T1000 (cell line): ENCODE results near the gene CMIP.
"Not testable (repeated sequence)": the region's sequence is repeated elsewhere in the genome, so short reads cannot be mapped to it uniquely, and the experiment has no call there.

Experiments
- DNase-seq: peaks from one replicate; lab custom pipeline; 2025; ENCODE audit warnings: mixed read lengths; lab: John Stamatoyannopoulos, UW

Gene CMIP

DNA sequence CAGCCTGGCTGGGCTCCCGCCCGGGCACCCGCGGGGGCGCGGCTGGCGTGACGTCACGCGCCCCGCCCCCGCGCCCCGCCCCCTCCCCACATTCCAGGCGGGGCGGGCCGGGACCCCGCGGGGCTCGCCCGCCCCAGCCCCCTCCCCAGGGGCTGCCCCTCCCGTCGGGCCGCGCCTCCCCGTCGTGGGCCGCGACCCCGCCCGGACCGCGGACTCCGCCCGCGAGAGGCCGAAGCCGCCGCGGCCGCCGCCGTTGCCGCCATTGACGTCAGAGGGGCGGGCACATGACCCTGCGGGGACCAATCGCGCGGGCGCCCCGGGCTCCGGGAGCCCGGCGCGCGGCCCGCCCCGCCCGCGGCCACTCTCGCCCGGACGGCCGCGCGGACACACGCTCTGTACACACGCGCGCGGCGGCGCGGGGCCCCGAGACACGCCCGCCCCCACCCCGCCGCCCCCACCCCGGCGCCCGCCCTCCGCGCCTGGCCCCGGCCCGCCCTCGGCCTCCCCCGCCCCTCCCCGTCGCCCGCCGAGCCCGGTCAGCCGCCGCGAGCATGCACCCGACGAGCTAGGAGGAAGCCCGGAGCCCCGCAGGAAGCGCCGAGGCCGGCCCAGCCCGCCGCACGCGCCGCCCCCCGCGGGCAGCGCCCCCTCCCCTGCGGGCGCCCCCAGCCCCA, at the start of gene CMIP:
CMIP (plus strand) TSS at position 361 of the 674 bp plus-strand sequence.
- peak; percentile 64 for DNase-seq

DNA sequence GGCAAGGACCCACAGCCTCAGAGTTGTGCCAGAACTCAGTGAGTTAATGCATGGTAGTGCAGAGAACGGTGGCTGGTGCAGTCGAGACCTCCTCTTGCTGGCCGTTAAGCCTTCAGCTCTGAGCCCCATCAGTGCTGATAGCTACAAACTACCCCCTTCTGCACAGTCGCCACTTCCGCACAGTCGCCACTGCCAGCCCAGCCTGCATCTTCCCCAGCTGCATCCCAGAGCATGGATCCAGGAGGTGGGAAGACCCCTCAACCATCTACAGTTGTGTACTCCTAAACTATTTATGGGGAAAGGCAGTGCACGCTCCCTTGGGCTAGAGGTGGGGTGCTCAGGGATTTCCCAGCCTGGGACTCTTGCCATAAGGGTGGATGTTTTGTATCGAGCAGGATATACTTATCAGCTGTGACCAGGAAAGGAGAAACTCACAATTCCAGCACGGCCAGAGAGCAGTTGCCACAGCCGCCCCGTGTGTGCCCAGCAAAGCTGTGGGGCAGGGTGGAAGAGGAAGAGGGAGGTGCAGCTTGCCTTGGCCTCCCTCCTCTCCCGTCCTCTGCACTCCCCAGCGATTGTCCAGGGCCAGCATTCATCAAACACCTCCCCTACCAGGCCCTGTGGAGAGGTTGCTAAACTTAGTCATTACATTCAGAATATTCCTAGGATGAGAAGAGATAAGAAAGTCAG, 49.5 kb upstream of the CMIP start:
- no peak for DNase-seq

GRCh38 chr16:81397058-81397878, 47.3 kb upstream of the CMIP start:
- no peak for DNase-seq

DNA sequence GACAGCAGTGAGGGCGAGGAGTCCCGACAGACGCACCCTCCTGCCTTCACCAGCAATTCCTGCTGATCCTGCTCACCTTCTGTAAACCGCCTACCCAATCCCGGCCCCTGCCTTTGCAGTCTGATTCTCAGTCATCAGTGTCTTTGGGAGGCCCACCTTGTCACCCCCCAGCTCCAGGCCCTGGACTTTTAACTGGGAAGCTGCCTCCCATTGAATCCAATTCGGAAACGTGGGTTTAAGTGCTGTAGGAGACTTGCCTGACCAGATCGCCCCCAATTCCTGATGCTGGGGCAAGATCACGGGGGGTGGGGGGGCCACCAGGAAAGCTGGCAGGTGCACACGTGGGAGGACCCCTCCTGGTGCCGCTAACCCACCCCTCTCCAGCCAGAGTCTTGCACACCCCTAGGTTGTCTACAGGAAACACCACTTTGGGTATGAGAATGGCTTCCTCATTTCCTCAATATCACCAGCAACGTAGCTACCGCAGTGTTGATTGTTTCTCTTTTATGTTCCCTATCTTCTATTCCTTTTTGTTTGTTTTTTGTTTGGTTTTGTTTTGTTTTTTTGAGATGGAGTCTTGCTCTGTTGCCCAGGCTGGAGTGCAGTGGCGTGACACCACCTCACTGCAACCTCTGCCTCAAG, 46.6 kb upstream of the CMIP start:
- no peak for DNase-seq

- no peak for DNase-seq
Observed at GRCh38 chr16:81399909-81400308, 44.7 kb upstream of the CMIP start.

- peak; percentile 64 for DNase-seq
Observed at GRCh38 chr16:81401035-81401950, 43.3 kb upstream of the CMIP start.

DNA sequence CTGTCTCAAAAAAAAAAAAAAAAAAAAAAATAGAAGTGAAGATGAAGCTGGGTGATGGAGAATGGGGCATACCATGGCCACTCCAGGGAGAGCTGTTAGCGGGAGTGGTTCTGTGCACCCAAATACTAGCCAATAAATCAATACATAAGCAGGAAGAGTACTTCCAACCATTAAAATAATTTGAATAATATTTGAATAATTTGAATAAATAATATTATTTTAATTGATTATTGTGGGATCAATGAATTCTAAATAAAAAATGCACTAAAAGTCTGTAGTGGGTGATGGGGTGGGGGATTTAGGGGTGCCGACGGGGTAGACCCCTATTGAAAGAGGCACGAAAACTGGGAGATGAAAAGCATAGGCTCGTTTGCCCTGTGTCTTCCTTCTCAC, 41.4 kb upstream of the CMIP start:
- no peak for DNase-seq

- DNase-seq, result peak; percentile 59
Observed at GRCh38 chr16:81403601-81404391, 40.8 kb upstream of the CMIP start.

DNA sequence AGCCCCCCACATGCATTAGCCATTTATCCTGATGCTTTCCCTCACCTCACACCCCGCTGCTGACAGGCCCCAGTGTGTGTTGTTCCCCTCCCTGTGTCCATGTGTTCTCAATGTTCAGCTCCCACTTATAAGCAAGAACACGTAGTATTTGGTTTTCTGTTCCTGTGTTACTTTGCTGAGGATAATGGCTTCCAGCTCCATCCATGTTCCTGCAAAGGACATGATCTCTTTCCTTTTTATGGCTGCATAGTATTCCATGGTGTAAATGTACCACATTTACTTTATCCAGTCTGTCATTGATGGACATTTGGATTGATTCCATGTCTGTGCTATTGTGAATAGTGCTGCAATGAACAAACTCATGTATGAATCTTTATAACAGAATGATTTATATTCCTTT, 39.6 kb upstream of the CMIP start:
- not testable (repeated sequence) for DNase-seq

GRCh38 chr16:81405702-81406113, 38.9 kb upstream of the CMIP start:
- DNase-seq, result peak; percentile 65

DNA sequence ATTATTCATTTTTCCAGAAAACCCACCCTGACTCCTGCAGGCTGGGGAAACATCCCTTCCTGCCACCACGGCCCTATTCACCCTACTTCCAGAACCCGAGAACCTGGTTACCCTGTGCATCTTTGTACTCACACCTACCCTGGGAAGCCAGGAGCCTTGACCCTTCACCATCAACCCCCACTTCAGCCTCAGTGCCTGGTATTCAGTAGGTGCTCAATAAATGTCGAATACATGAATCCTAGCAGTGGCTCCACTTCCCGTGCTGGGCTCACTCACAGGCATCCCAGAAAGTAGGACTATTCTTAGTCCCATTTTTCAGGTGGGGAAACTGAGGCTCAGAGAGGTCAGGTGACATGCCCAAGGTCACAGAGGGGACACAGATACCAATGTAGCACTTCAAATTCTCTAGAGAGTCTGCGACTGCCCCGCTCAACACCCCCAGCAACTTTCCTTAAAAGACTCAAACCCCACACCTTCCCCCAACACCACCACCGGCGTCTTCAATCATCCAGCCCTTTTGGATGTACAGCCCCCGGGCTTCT, 36.1 kb upstream of the CMIP start:
- no peak for DNase-seq

DNA sequence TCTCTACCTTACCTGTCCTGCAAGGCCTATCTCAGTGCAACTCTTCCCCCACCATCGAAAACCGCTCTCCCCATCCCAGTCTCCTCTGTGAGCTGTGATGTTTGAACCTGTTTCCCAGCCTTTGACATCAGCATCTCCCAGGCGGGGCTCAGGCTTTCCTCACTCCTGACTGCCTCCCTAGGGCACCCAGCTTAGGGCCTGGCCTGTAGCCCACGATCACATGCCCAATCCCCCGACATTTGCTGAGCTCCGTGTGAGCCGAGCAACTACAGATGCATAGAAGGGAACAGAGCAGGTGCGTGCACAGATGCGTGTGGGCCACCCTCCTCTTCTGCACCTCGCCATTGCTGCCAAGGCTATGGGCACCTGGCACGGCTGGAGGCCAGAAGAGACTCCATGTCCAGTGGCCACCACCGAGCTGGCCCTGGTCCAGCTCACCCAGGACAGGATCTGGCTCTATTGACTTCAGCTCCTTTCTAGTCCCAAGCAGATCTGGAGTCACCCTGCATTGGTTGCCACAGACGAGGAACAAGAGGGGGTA, 35.5 kb upstream of the CMIP start:
- DNase-seq, result no peak

DNA sequence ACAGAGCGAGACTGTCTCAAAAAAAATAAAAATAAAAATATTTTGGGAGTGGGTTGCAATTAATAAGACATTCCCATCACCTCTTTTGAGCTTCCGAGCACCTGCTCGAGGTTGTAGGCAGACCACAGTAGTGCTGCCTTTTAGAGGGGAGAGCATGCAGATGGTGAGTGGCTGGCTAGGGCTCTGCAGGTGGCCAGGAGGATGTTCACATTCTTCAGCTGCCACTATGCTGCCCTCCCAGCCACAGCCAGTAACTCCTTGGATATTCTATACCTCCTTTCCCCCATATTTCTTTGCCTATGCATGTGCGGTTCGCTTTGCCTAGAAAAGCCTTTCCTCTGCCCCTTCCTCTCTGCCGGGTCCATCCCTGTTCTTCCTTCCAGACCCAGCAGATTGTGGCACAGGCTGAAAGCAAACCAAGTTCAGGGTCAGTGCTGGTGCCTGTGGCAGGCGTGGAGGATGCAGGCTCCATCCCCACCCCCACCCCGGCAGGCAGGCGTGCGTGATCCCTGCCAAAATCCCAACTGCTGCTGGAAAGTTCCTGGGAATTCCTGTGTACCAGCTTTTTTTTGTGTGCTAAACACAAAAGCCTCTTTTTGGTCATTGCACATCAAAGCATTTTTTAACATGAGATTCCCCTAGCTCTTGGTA, 33.8 kb upstream of the CMIP start:
- DNase-seq, result no peak

DNA sequence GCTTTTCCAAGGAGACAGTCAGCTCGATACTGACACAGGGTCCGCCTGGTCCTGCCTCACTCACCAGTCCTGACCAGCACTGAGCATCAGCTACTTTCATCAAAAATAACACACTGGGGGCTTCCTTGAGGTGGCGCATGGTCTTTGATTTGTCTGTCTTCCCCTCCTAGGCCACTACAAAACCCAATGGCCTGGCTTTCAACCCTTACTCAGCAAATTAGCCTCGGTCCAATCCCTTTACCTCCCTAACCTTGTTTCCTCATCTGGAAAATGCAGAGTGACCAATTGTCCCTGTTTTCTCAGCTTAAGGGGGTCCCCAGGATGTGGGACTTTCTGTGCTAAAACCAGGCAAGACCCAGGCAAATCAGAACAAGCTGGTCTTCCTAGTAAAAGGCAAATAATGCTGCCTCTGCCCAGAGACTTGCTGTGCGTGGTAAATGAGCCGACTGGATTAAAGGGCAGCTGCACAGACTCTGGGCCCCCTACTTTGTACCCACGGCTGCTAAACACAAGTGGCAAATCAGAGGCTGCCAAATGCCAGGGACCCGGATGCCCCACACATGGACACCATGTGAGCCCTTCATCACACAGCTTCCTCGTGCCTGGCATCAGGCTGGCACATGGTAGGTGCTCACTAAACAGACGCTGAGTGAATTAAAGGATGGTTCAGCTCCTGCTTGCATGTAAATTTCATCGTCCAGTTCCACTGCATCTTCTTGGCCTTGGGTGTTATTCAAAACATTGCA, 31.2 kb upstream of the CMIP start:
- DNase-seq, result no peak

- DNase-seq, result no peak
Observed at GRCh38 chr16:81415751-81416150, 28.9 kb upstream of the CMIP start.

DNA sequence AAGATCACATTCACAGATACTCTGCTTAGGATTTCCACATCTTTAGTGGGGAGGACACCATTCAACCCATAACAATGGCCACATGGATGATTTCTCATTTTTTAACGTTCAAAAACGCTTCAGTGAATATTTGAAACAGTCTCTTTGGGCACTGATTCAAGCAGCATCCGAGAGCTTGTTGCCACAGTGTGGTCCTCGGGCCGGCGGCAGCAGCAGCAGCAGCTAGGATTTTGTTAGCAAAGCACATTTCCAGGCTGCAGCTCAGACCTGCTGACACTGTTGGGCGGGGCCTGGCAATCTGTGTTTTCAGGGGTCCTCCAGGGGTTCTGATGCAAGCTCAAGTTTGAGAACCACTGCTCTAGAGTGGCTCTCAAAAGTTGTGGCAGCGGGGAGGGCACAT, 27.9 kb upstream of the CMIP start:
- no peak for DNase-seq

- no peak for DNase-seq
Observed at GRCh38 chr16:81417210-81417609, 27.4 kb upstream of the CMIP start.

- DNase-seq, result no peak
Observed at GRCh38 chr16:81419806-81420205, 24.8 kb upstream of the CMIP start.

GRCh38 chr16:81421126-81421525, 23.5 kb upstream of the CMIP start:
- DNase-seq, result no peak
